Ishikawa (cell line): ENCODE results near the gene DNAJC21.

Experiments used
- CEBPB ChIP-seq: IDR thresholded peaks from 2 replicates; pipeline ENCODE4 v1.6.1; 2012
- CREB1 ChIP-seq: IDR thresholded peaks from 2 replicates; pipeline ENCODE4 v1.6.1; 2012; ENCODE audit warnings: low read depth
- EGR1 ChIP-seq: IDR thresholded peaks from 2 replicates; pipeline ENCODE4 v1.6.1; 2012
- EP300 ChIP-seq: IDR thresholded peaks from 2 replicates; pipeline ENCODE4 v1.6.1; 2012; ENCODE audit warnings: borderline replicate concordance
- FOXM1 ChIP-seq: IDR thresholded peaks from 2 replicates; pipeline ENCODE4 v1.6.1; 2012; ENCODE audit warnings: low read depth, borderline replicate concordance
- NFIC ChIP-seq: IDR thresholded peaks from 2 replicates; pipeline ENCODE4 v1.6.1; 2012
- RAD21 ChIP-seq: IDR thresholded peaks from 2 replicates; pipeline ENCODE4 v1.6.1; 2012; ENCODE audit warnings: low read depth
- TAF1 ChIP-seq: IDR thresholded peaks from 2 replicates; pipeline ENCODE4 v1.6.1; 2012; ENCODE audit warnings: low read depth, mild to moderate bottlenecking
- TCF12 ChIP-seq: IDR thresholded peaks from 2 replicates; pipeline ENCODE4 v1.6.1; 2012; ENCODE audit warnings: low read depth
- TEAD4 ChIP-seq: IDR thresholded peaks from 2 replicates; pipeline ENCODE4 v1.6.1; 2012
- YY1 ChIP-seq: IDR thresholded peaks from 2 replicates; pipeline ENCODE4 v1.6.1; 2012; ENCODE audit warnings: low read depth
- ZBTB7A ChIP-seq: IDR thresholded peaks from 2 replicates; pipeline ENCODE4 v1.6.1; 2012; ENCODE audit warnings: low read depth
- TF ChIP-seq, protein P1 (sequence below): IDR thresholded peaks from 2 replicates; pipeline ENCODE4 v1.6.1; 2012; ENCODE audit warnings: low read depth, mild to moderate bottlenecking
- TF ChIP-seq, protein P2 (sequence below): IDR thresholded peaks from 2 replicates; pipeline ENCODE4 v1.6.1; 2012
- TF ChIP-seq, protein P3 (sequence below): IDR thresholded peaks from 2 replicates; pipeline ENCODE4 v1.6.1; 2012

DNAJC21 gene

DNA sequence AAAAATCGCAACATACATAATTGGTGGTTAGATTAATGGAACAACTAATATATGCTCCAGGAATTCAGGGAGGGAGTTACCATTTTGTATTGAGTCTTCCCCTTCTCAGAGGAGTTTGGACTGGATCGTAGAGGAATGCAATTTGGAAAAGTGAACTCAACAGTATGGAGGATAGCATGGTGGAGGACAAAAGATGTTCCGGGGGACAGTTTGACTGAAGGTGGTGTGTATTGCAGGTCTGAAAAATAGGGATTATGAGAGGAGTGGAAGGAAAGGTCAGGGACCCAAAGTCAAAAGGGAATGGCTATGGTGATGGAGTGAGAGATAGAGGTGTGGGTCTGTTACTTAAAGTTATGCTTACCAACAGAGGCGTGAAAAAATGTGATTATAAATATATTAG lies 1.5 kb downstream of the DNAJC21 start:
- no peak for TF ChIP-seq NFIC
- TF ChIP-seq FOXM1: no peak

DNA sequence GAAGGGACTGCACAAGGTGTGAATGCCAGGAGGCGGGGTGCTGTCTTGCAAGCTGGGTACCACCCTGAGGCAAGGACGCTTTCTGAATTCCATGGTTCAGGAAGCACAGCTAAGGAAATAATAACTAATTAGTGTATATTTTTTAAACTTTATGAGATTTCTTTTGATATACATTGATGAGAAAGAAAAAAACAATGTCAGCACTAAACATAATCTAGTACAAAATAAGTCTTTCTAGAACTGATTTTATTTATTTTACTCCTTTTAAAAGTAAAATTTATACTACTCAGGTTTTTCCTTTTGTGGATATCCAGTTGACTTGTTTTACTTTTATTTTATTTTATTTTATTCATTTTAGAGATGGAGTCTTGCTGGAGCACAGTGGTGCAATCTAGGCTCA lies 3.6 kb downstream of the DNAJC21 start:
- TF ChIP-seq TAF1 (no peak), EP300 (no peak), YY1 (no peak), CREB1 (no peak), CEBPB (no peak), FOXM1 (no peak), RAD21 (no peak), NFIC (no peak), TEAD4 (no peak), EGR1 (no peak)
- TF ChIP-seq, protein P1, sequence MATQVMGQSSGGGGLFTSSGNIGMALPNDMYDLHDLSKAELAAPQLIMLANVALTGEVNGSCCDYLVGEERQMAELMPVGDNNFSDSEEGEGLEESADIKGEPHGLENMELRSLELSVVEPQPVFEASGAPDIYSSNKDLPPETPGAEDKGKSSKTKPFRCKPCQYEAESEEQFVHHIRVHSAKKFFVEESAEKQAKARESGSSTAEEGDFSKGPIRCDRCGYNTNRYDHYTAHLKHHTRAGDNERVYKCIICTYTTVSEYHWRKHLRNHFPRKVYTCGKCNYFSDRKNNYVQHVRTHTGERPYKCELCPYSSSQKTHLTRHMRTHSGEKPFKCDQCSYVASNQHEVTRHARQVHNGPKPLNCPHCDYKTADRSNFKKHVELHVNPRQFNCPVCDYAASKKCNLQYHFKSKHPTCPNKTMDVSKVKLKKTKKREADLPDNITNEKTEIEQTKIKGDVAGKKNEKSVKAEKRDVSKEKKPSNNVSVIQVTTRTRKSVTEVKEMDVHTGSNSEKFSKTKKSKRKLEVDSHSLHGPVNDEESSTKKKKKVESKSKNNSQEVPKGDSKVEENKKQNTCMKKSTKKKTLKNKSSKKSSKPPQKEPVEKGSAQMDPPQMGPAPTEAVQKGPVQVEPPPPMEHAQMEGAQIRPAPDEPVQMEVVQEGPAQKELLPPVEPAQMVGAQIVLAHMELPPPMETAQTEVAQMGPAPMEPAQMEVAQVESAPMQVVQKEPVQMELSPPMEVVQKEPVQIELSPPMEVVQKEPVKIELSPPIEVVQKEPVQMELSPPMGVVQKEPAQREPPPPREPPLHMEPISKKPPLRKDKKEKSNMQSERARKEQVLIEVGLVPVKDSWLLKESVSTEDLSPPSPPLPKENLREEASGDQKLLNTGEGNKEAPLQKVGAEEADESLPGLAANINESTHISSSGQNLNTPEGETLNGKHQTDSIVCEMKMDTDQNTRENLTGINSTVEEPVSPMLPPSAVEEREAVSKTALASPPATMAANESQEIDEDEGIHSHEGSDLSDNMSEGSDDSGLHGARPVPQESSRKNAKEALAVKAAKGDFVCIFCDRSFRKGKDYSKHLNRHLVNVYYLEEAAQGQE: no peak

DNA sequence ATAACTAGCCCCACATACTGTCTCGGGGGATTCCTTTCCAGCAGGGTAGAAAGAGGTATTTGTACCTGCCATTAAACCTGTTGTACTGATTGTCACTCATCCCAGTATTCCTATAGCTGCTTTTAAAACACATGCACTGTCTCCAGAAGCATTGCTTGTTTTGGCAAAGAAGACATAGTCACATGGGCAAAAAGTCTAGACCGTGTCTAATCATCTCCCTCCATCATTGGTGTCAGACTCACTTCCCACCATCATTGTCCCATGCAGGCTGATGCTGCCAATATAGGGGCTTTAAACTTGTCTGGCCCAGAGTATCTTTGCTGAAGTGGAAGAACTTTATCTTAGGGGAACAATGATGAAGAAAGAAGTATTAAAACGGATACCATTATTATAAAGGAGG lies 12.6 kb downstream of the DNAJC21 start:
- no peak for TF ChIP-seq FOXM1
- no peak for TF ChIP-seq RAD21
- no peak for TF ChIP-seq CEBPB
- TF ChIP-seq YY1: no peak
- TF ChIP-seq TEAD4: no peak
- no peak for TF ChIP-seq EP300
- TF ChIP-seq EGR1: no peak
- TF ChIP-seq, protein P2, sequence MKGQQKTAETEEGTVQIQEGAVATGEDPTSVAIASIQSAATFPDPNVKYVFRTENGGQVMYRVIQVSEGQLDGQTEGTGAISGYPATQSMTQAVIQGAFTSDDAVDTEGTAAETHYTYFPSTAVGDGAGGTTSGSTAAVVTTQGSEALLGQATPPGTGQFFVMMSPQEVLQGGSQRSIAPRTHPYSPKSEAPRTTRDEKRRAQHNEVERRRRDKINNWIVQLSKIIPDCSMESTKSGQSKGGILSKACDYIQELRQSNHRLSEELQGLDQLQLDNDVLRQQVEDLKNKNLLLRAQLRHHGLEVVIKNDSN: no peak
- TF ChIP-seq NFIC: no peak
- no peak for TF ChIP-seq TCF12
- no peak for TF ChIP-seq ZBTB7A
- TF ChIP-seq CREB1: no peak
- TF ChIP-seq, protein P1: no peak
- TF ChIP-seq TAF1: no peak
- TF ChIP-seq, protein P3, sequence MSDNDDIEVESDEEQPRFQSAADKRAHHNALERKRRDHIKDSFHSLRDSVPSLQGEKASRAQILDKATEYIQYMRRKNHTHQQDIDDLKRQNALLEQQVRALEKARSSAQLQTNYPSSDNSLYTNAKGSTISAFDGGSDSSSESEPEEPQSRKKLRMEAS: no peak

DNA sequence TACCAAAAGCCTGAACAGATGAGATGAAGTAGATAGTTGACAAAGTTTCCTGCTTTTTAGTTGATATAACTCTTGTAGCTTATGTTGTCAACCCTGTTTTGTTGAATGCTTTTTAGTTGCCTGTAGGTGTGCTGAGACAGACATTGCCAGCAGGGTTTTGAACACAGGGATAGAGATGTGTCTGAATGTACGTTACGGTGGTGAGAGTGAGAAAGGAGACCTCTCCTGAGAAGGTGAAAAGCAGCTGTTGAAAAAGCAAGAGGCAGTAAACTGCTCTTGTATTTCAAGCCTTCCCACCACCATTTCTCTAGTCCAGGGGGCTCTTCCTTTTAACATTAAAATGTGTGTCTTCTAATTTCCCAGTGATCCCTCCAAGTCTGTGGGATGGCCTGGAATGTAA lies 14.7 kb downstream of the DNAJC21 start:
- TF ChIP-seq, protein P1: no peak
- TF ChIP-seq EGR1 (no peak), CEBPB (no peak), RAD21 (no peak), ZBTB7A (no peak), EP300 (no peak)

DNA sequence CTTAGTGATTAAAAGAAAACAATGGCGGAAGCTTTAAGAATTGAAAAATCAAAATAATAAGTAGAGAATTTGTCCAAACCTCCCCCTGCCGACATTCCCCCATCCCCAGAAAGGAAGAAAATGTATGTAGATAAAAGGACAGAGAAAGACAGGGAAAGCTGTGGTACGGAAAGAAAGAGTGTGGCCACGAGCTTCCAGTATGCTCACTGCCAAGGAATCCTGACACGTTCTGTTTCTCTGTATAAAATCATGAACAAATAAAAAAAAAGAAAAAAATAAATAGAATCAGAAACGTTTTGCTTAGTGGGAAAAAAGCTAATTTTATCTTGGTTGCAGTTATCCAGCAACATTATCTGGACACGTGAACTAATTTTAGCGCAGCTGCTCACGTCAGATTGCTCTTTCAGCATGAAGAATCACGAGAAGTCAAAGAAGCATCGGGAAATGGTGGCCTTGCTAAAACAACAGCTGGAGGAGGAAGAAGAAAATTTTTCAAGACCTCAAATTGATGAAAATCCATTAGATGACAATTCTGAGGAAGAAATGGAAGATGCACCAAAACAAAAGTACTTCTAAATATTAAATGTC lies 15.2 kb downstream of the DNAJC21 start:
- TF ChIP-seq EGR1: no peak
- no peak for TF ChIP-seq CEBPB
- no peak for TF ChIP-seq TCF12
- TF ChIP-seq EP300: no peak

DNA sequence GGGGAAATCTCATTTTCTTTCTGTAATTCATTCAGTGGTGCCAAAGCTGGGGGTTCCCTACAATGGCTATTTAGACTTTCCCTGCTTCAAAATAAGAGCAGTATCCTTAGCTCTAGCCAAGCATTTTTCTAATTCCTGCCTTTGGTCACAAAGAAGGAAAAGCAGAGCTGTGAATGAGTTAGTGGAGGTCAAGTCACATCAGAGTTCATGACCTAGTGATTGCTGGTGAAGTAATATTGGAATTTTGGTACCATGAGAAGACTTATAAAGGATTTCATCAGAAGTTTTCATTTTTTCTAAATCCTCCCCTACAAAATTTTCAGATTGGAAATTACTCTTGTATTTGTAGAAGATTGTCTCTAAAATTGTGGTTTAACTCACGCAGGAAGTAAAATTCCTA lies 28.0 kb downstream of the DNAJC21 start:
- TF ChIP-seq NFIC (no peak), TAF1 (no peak), TCF12 (no peak), CREB1 (no peak), RAD21 (no peak), EP300 (no peak), TEAD4 (no peak), ZBTB7A (no peak), YY1 (no peak), EGR1 (no peak), FOXM1 (no peak), CEBPB (no peak)
- TF ChIP-seq, protein P2: no peak
- TF ChIP-seq, protein P1: no peak
- TF ChIP-seq, protein P3: no peak
